CMK (cell line): ENCODE results near the gene BMPR1B.
"Not testable (repeated sequence)": the region's sequence is repeated elsewhere in the genome, so short reads cannot be mapped to it uniquely, and the experiment has no call there.

Experiments used
- DNase-seq: peaks from one replicate; pipeline ENCODE4 v3.0.0-alpha.2; 2010; ENCODE audit warnings: low read depth

BMPR1B gene

GRCh38 chr4:94763005-94763404 lies 5.2 kb downstream of the BMPR1B start:
- no peak for DNase-seq

GRCh38 chr4:94763500-94763899 lies 5.7 kb downstream of the BMPR1B start:
- no peak for DNase-seq

GRCh38 chr4:94764069-94764468 lies 6.3 kb downstream of the BMPR1B start:
- no peak for DNase-seq

GRCh38 chr4:94765174-94765573 lies 7.4 kb downstream of the BMPR1B start:
- DNase-seq: no peak

GRCh38 chr4:94765648-94766047 lies 7.9 kb downstream of the BMPR1B start:
- DNase-seq: no peak

- DNase-seq: no peak
Observed at GRCh38 chr4:94766856-94767255, 9.1 kb downstream of the BMPR1B start.

GRCh38 chr4:94767446-94767845 lies 9.7 kb downstream of the BMPR1B start:
- DNase-seq: no peak

GRCh38 chr4:94782707-94783106 lies 25.0 kb downstream of the BMPR1B start:
- DNase-seq: no peak

- DNase-seq: no peak
Observed at GRCh38 chr4:94791701-94792100, 33.9 kb downstream of the BMPR1B start.

- no peak for DNase-seq
Observed at GRCh38 chr4:94798808-94799207, 41.1 kb downstream of the BMPR1B start.

- DNase-seq: no peak
Observed at GRCh38 chr4:94801016-94801415, 43.3 kb downstream of the BMPR1B start.

GRCh38 chr4:94802091-94802490 lies 44.3 kb downstream of the BMPR1B start:
- DNase-seq: no peak

- DNase-seq: no peak
Observed at GRCh38 chr4:94803181-94803580, 45.4 kb downstream of the BMPR1B start.

- DNase-seq: no peak
Observed at GRCh38 chr4:94804650-94805049, 46.9 kb downstream of the BMPR1B start.

- no peak for DNase-seq
Observed at GRCh38 chr4:94806376-94806775, 48.6 kb downstream of the BMPR1B start.

- no peak for DNase-seq
Observed at GRCh38 chr4:94811643-94812042, 53.9 kb downstream of the BMPR1B start.

- DNase-seq: no peak
Observed at GRCh38 chr4:94813221-94813620, 55.5 kb downstream of the BMPR1B start.

GRCh38 chr4:94814237-94814636 lies 56.5 kb downstream of the BMPR1B start:
- no peak for DNase-seq

- DNase-seq: no peak
Observed at GRCh38 chr4:94819371-94820168, 61.8 kb downstream of the BMPR1B start.

- DNase-seq: no peak
Observed at GRCh38 chr4:94826206-94826605, 68.5 kb downstream of the BMPR1B start.

- DNase-seq: no peak
Observed at GRCh38 chr4:94827481-94828110, 69.8 kb downstream of the BMPR1B start.

- no peak for DNase-seq
Observed at GRCh38 chr4:94828882-94829281, 71.1 kb downstream of the BMPR1B start.

GRCh38 chr4:94831607-94832006 lies 73.9 kb downstream of the BMPR1B start:
- no peak for DNase-seq

GRCh38 chr4:94832329-94832728 lies 74.6 kb downstream of the BMPR1B start:
- not testable (repeated sequence) for DNase-seq
